Measurements from ENCODE around the gene ZNF471.

- peak in 1 of 2 donors; percentile 17 for TF ChIP-seq CTCF (conservative IDR thresholded peaks at IDR 0.05 in 1 of 2, IDR thresholded peaks at IDR 0.05 in 1 of 2; ENCODE audit: low read depth in 1 of 2, low read length in 2 of 2)
- no peak for TF ChIP-seq EZH2 (IDR thresholded peaks at IDR 0.05; ENCODE audit: low read length, missing control alignments)
These were observed 39.9 kb downstream of the ZNF471 start for GRCh38 chr19:56547535-56547934.
